ENCODE results near the gene AHCYL2. TPM values are rescaled to one million over a fixed set of nuclear protein-coding genes. Genes with fewer than 3 reads are reported as not detected.
"Not testable (repeated sequence)": the region's sequence is repeated elsewhere in the genome, so short reads cannot be mapped to it uniquely, and the experiment has no call there.

AHCYL2 gene
- total RNA-seq, 1 experiment from 2014 or later, result 54.6 TPM

DNA sequence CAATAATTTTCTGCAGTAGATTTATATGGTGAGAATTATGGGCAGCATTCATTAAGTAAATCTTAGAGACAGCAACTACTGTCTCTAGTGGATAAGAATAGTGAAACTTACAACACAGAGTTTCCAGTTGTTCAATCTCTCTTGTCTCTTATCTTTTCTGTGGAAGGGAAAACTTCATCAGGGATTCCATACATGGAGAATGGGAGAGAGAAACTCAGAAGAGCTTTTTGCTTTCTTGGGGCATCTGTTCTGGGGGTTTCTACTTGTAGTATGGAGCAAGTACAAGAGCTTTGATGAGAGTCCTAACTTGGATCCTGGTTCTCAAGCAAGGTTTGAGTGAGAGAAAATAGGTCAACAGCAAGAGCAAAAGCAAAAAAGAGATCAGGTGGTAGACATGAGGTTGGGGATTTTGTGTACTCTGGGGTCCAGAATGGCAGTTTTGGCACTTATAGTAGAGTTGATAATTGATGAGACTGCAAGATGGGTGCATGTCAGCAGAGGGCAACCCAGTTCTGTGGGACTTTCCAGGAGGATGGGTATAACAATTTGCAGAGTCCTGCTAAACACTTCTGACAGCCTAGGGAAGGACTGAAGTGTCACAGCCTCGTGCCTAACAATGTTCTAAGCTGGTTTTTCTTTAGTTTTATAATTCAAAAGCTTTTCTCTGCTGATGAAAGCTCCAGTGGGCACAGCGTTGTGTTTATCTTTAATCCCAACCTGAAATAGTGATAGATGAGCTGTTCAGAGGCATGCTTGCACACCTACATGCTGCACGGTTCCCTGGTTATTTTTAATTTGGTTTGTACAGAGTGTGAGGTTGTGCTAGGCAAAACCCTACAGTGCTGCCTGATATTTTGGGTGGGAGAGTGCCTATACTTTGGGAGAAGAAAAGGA, 177.4 kb downstream of the AHCYL2 start:
- DNase-seq, result no peak
- intact Hi-C loops (cut with micrococcal nuclease; ENCODE audit: unreplicated experiment), result loop anchor here (1.0 kb wide), 1 partner anchor 70 kb away; no protein-coding TSS in a partner anchor
- no peaks in the 10 kb centered on the region for H3K9me3 Mint-ChIP-seq (ENCODE audit: low read depth, unreplicated experiment)
- no peaks in the 10 kb centered on the region for H3K27me3 Mint-ChIP-seq (ENCODE audit: unreplicated experiment)
- no peak overlapping the region for H3K4me3 Mint-ChIP-seq (ENCODE audit: low read depth, unreplicated experiment)
- H3K36me3 Mint-ChIP-seq (ENCODE audit: insufficient read depth, unreplicated experiment), result peaks cover 9% of the 10 kb centered on the region
- CTCF ChIA-PET, result interaction anchor here (0.9 kb wide), 1 partner anchor 34 kb away, joined by 13 read pairs; no protein-coding TSS in a partner anchor
- H3K27ac Mint-ChIP-seq (ENCODE audit: unreplicated experiment), result no peak overlapping the region
- TF ChIP-seq, protein P1, sequence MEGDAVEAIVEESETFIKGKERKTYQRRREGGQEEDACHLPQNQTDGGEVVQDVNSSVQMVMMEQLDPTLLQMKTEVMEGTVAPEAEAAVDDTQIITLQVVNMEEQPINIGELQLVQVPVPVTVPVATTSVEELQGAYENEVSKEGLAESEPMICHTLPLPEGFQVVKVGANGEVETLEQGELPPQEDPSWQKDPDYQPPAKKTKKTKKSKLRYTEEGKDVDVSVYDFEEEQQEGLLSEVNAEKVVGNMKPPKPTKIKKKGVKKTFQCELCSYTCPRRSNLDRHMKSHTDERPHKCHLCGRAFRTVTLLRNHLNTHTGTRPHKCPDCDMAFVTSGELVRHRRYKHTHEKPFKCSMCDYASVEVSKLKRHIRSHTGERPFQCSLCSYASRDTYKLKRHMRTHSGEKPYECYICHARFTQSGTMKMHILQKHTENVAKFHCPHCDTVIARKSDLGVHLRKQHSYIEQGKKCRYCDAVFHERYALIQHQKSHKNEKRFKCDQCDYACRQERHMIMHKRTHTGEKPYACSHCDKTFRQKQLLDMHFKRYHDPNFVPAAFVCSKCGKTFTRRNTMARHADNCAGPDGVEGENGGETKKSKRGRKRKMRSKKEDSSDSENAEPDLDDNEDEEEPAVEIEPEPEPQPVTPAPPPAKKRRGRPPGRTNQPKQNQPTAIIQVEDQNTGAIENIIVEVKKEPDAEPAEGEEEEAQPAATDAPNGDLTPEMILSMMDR (IDR thresholded peaks at IDR 0.05; ENCODE audit: unreplicated experiment), result no peak
- no peaks in the 10 kb centered on the region for H3K4me1 Mint-ChIP-seq (ENCODE audit: low read depth, unreplicated experiment)
- BruUV-seq (replicated peaks), result no TSS peak

DNA sequence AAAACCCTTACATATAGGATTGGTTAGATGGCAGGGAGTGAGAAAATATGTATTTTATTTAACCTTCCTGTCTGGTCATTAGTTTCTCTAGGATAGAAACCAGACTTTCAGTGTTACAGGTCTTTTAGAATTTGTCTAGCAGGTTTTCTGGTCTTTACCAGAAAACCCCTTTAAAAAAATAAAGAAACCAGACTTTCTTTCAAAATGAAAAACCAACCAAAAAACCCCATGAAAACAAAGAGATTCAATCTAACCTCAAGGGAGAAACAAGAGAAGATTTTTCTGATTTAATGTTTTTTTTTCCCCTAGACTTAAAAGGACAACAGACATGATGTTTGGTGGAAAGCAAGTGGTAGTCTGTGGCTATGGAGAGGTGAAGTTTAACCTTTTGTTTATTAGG, 180.7 kb downstream of the AHCYL2 start:
- intact Hi-C loops (cut with micrococcal nuclease; ENCODE audit: unreplicated experiment), result no loop called here
- H3K36me3 Mint-ChIP-seq (ENCODE audit: insufficient read depth, unreplicated experiment), result peaks cover 9% of the 10 kb centered on the region
- no peak for DNase-seq
- TF ChIP-seq, protein P1 (IDR thresholded peaks at IDR 0.05; ENCODE audit: unreplicated experiment), result no peak
- H3K4me1 Mint-ChIP-seq (ENCODE audit: low read depth, unreplicated experiment), result no peaks in the 10 kb centered on the region
- no peaks in the 10 kb centered on the region for H3K27me3 Mint-ChIP-seq (ENCODE audit: unreplicated experiment)
- BruUV-seq (replicated peaks), result no TSS peak
- no peak overlapping the region for H3K27ac Mint-ChIP-seq (ENCODE audit: unreplicated experiment)
- no peak overlapping the region for H3K4me3 Mint-ChIP-seq (ENCODE audit: low read depth, unreplicated experiment)
- no peaks in the 10 kb centered on the region for H3K9me3 Mint-ChIP-seq (ENCODE audit: low read depth, unreplicated experiment)
- CTCF ChIA-PET, result no interaction called here

- BruUV-seq (replicated peaks); H3K4me3 Mint-ChIP-seq (ENCODE audit: low read depth, unreplicated experiment); H3K4me1 Mint-ChIP-seq (ENCODE audit: low read depth, unreplicated experiment); CTCF ChIA-PET; H3K27ac Mint-ChIP-seq (ENCODE audit: unreplicated experiment); DNase-seq; H3K27me3 Mint-ChIP-seq (ENCODE audit: unreplicated experiment); H3K9me3 Mint-ChIP-seq (ENCODE audit: low read depth, unreplicated experiment); H3K36me3 Mint-ChIP-seq (ENCODE audit: insufficient read depth, unreplicated experiment); intact Hi-C loops (cut with micrococcal nuclease; ENCODE audit: unreplicated experiment): not testable (repeated sequence)
Observed at GRCh38 chr7:129410238-129410637, 185.4 kb downstream of the AHCYL2 start.

GRCh38 chr7:129412501-129412900, 187.7 kb downstream of the AHCYL2 start:
- Mint-ChIP-seq H3K27me3 (ENCODE audit: unreplicated experiment) (no peaks in the 10 kb centered on the region), H3K9me3 (ENCODE audit: low read depth, unreplicated experiment) (no peaks in the 10 kb centered on the region), H3K36me3 (ENCODE audit: insufficient read depth, unreplicated experiment) (no peaks in the 10 kb centered on the region), H3K27ac (ENCODE audit: unreplicated experiment) (no peak overlapping the region), H3K4me1 (ENCODE audit: low read depth, unreplicated experiment) (no peaks in the 10 kb centered on the region), H3K4me3 (ENCODE audit: low read depth, unreplicated experiment) (no peak overlapping the region)
- no peak for DNase-seq
- BruUV-seq (replicated peaks), result no TSS peak
- intact Hi-C loops (cut with micrococcal nuclease; ENCODE audit: unreplicated experiment), result no loop called here
- CTCF ChIA-PET, result no interaction called here
- TF ChIP-seq, protein P1 (IDR thresholded peaks at IDR 0.05; ENCODE audit: unreplicated experiment), result no peak

DNA sequence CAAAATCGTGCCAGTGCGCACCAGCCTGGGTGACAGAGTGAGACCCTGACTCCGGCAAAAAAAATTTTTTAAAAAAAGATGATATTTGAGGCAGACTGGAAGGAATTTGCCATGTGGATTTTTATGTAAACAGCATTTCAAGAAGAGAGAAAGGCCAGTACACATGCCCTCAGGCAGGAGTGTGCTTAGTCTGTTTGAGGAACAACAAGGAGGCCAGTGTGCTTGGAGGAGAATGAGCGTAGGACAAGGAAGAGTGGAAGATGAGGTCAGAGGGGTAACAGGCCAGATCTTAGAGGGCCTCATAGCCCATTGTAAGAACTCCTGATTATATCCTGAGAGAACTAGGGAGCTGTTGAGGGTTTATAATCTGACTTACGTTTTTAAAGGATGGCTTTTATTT, 192.2 kb downstream of the AHCYL2 start:
- Mint-ChIP-seq H3K9me3 (ENCODE audit: low read depth, unreplicated experiment) (no peaks in the 10 kb centered on the region), H3K4me3 (ENCODE audit: low read depth, unreplicated experiment) (no peak overlapping the region), H3K4me1 (ENCODE audit: low read depth, unreplicated experiment) (no peaks in the 10 kb centered on the region), H3K27ac (ENCODE audit: unreplicated experiment) (no peak overlapping the region), H3K36me3 (ENCODE audit: insufficient read depth, unreplicated experiment) (no peaks in the 10 kb centered on the region), H3K27me3 (ENCODE audit: unreplicated experiment) (no peaks in the 10 kb centered on the region)
- intact Hi-C loops (cut with micrococcal nuclease; ENCODE audit: unreplicated experiment), result no loop called here
- no peak for DNase-seq
- TF ChIP-seq, protein P1 (IDR thresholded peaks at IDR 0.05; ENCODE audit: unreplicated experiment), result no peak
- BruUV-seq (replicated peaks), result no TSS peak
- CTCF ChIA-PET, result no interaction called here

Data from Calu3 (cell line).